ENCODE data around the gene SLC7A5. TPM values are rescaled to one million over a fixed set of nuclear protein-coding genes. Genes with fewer than 3 reads are reported as not detected.
A peak's percentile ranks its signal among the peaks of the same experiment; 100 is the strongest.
"Not testable (repeated sequence)": the region's sequence is repeated elsewhere in the genome, so short reads cannot be mapped to it uniquely, and the experiment has no call there.

SLC7A5 gene
- total RNA-seq, 2 experiments from 2014 or later = 178 to 187 TPM

GRCh38 chr16:87882436-87883019, 13.2 kb upstream of the SLC7A5 start:
- Mint-ChIP-seq H3K27ac (no peak overlapping the region), H3K36me3 (ENCODE audit: low read depth) (peaks cover 5% of the 10 kb centered on the region), H3K4me1 (peaks cover 3% of the 10 kb centered on the region), H3K27me3 (peaks cover 24% of the 10 kb centered on the region), H3K4me3 (no peak overlapping the region), H3K9me3 (peaks cover 8% of the 10 kb centered on the region)
- ChIA-PET POLR2A (interaction anchor here (1.2 kb wide), 1 partner anchor 13 kb away, joined by 4 read pairs; no protein-coding TSS in a partner anchor), CTCF (no interaction called here)
- no peak for DNase-seq

DNA sequence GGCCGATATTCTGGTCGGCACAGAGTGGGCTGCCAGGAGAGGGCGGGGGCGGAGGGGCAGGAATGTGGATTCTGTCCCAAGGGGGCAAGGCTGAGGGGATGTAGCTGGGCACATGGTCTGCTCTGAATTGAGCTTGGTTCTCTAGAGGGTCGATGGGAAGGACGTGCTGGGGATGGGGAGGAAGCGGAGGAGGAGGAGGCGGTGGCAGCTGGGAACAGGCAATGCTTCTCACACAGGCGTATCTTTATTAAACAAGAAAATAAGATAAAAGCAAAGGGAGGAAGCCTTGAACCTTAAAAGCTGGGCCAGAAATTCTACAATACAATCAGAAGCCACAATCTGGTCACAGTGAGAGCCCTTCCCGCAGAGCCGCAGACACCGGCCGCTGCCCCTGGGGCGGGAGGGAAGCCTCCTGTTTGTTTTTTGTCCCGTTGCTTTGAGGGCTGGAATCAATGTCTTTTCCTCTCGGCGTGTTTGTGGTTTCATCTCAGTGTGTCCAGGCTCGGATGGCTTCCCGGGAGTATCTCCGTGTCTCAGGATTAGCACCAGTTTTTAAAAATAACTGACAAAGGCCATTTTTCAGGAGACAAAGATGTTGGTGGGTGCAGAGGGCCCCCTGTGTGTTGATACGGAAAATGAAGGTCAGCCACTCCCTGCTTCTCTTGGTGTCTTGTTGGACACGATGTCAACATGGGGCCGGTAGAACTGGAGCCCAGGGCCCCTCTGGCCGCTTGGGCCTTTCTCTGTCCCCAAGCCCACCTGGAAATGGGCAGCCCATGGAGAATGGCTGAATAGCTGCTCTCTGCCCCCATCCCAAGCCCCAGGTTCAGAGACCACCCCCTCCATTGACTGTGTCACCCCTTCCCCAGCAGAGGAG, 12.3 kb upstream of the SLC7A5 start:
- Mint-ChIP-seq H3K4me3 (no peak overlapping the region), H3K4me1 (peaks cover 7% of the 10 kb centered on the region), H3K27ac (no peak overlapping the region), H3K9me3 (peaks cover 8% of the 10 kb centered on the region), H3K36me3 (ENCODE audit: low read depth) (peaks cover 5% of the 10 kb centered on the region), H3K27me3 (peaks cover 24% of the 10 kb centered on the region)
- ChIA-PET CTCF (interaction anchor here (1.4 kb wide), 1 partner anchor 32 kb away, joined by 3 read pairs; no protein-coding TSS in a partner anchor), POLR2A (interaction anchor here (1.2 kb wide), 1 partner anchor 14 kb away, joined by 4 read pairs; no protein-coding TSS in a partner anchor)
- DNase-seq = no peak

DNA sequence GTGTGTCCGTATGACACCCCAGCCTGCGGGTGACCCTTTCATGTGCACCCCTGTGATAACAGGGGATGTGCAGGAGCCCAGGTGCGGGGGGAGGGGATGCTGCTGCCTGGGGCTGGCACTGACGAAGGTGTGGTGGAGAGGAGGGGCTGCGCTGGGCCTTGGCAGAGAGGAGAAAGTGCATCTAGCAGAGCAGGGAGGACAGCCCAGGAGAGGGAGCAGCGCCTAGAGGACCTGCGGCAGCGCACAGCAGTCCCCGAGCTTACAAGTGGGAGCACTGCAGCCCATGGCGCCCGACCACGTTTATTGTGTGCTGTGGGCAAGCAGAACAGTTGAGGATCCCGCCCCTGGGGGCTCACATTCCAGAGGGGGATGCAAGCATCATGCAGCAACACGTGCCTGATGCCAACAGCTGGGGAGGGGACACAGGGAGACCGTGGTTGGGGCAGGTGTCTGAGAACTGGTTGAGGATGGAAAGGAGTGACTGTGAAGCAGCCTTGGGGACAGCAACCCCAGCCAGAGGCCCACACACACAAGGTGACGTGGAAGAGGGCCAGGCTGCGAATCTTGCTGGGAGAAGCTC, 10.9 kb upstream of the SLC7A5 start:
- H3K27ac Mint-ChIP-seq = no peak overlapping the region
- H3K9me3 Mint-ChIP-seq = peaks cover 8% of the 10 kb centered on the region
- H3K4me1 Mint-ChIP-seq = peaks cover 19% of the 10 kb centered on the region
- H3K4me3 Mint-ChIP-seq = no peak overlapping the region
- ChIA-PET CTCF (interaction anchor here (0.8 kb wide), 1 partner anchor 9 kb away, joined by 4 read pairs; no protein-coding TSS in a partner anchor), POLR2A (no interaction called here)
- peaks cover 5% of the 10 kb centered on the region for H3K36me3 Mint-ChIP-seq (ENCODE audit: low read depth)
- no peak for DNase-seq
- peaks cover 22% of the 10 kb centered on the region for H3K27me3 Mint-ChIP-seq

GRCh38 chr16:87879411-87880013, 10.2 kb upstream of the SLC7A5 start:
- POLR2A ChIA-PET; DNase-seq; H3K27ac Mint-ChIP-seq; CTCF ChIA-PET; H3K36me3 Mint-ChIP-seq (ENCODE audit: low read depth); H3K4me3 Mint-ChIP-seq; H3K9me3 Mint-ChIP-seq: not testable (repeated sequence)
- Mint-ChIP-seq H3K27me3 (peaks cover 22% of the 10 kb centered on the region), H3K4me1 (peaks cover 25% of the 10 kb centered on the region)

- CTCF ChIA-PET = no interaction called here
- H3K27ac Mint-ChIP-seq = no peak overlapping the region
- POLR2A ChIA-PET = interaction anchor here (0.7 kb wide), 1 partner anchor 78 kb away, joined by 4 read pairs; no protein-coding TSS in a partner anchor
- H3K36me3 Mint-ChIP-seq (ENCODE audit: low read depth) = peaks cover 5% of the 10 kb centered on the region
- peaks cover 22% of the 10 kb centered on the region for H3K27me3 Mint-ChIP-seq
- no peak for DNase-seq
- no peak overlapping the region for H3K4me3 Mint-ChIP-seq
- peaks cover 8% of the 10 kb centered on the region for H3K9me3 Mint-ChIP-seq
- peaks cover 28% of the 10 kb centered on the region for H3K4me1 Mint-ChIP-seq
These were observed 9.4 kb upstream of the SLC7A5 start for GRCh38 chr16:87878704-87879103.

DNA sequence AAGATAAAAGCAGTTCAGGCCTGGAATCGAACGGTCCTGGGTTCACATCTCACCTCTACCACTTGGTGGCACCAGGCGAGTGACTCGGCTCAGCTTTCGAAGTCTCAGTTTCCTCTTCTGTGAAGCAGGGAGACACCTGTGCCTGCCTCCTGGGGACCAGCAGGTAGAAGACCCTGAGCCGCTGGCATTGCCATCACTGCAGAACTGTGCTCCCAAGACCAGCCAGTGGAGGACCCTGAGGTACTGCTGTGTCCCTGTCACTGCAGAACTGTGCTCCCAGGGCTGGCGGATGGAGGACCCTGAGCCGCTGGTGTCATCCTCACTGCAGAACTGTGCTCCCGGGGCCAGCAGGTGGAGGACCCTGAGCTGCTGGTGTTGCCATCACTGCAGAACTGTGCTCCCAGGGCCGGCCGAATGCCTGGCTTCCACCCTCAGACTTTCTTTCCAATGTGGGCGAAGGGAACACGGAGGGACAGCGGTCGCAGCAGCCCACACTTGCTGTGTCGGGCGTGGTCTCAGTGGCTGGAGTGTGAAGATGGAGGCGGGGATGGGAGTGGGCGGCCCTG, 8.7 kb upstream of the SLC7A5 start:
- DNase-seq = peak; percentile 57
- H3K36me3 Mint-ChIP-seq (ENCODE audit: low read depth) = peaks cover 5% of the 10 kb centered on the region
- peaks cover 22% of the 10 kb centered on the region for H3K27me3 Mint-ChIP-seq
- H3K4me3 Mint-ChIP-seq = no peak overlapping the region
- CTCF ChIA-PET = no interaction called here
- no peak overlapping the region for H3K27ac Mint-ChIP-seq
- peaks cover 8% of the 10 kb centered on the region for H3K9me3 Mint-ChIP-seq
- peaks cover 30% of the 10 kb centered on the region for H3K4me1 Mint-ChIP-seq
- POLR2A ChIA-PET = interaction anchor here (0.7 to 4.4 kb wide), 3 partner anchors 19 to 113 kb away, joined by 3 to 38 read pairs (median 4); partner anchors contain the start of gene KLHDC4

- H3K36me3 Mint-ChIP-seq (ENCODE audit: low read depth) = peaks cover 4% of the 10 kb centered on the region
- peaks cover 8% of the 10 kb centered on the region for H3K9me3 Mint-ChIP-seq
- peaks cover 6% of the 10 kb centered on the region for H3K27me3 Mint-ChIP-seq
- peak overlapping the region; percentile 86 for H3K27ac Mint-ChIP-seq
- H3K4me1 Mint-ChIP-seq = peaks cover 56% of the 10 kb centered on the region
- ChIA-PET POLR2A (interaction anchor here (0.7 to 4.4 kb wide), 13 partner anchors 9 to 109 kb away, joined by 3 to 38 read pairs (median 4); partner anchors contain the start of gene KLHDC4), CTCF (interaction anchor here (0.7 to 13.9 kb wide), 12 partner anchors 9 to 135 kb away, joined by 3 to 454 read pairs (median 8); partner anchors contain the start of genes BANP and KLHDC4)
- DNase-seq = peak; percentile 75
- peak overlapping the region; percentile 31 for H3K4me3 Mint-ChIP-seq
These were observed 5.5 kb upstream of the SLC7A5 start for GRCh38 chr16:87874639-87875427.

DNA sequence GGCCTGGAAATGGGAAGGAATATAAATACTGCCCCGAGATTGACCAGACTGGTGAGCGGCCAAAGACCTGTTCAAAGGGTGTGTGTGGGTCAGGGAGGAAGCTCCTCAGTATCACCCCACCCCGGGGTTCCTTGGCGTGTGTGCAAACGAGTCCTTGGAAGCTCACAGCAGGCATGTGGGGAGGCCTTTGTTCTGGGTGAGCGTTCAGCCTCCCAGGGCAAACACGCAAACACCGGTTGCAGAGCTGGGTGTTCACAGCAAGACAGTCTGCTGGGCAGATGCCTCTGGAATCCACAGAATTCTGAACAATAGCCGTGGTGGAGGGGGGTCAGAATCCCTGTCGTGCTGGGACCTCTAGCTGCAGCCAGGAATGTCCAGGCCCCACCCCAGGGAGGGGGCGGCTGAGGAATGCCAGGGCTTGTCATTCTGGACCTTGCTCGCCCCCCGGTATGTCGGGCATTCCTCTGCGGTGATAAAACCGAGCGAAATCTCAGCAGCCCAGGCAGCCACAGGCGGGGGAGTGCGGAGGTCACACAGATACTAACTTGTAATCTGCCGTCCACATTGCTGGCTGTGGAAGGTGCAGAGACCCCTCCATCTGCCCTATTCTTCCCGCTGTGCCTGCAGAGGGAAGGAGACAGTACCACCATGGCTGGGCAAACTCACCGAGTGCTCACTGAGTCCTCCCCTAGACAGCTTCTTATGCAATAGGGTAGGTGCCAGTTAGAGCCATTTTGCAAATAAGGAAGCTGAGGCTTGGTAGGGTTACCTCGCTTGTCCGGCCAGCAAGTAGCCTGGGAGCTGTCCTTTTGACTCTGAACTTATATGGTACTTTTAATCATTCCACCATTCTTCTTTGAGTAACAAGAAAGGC, 1.3 kb upstream of the SLC7A5 start:
- Mint-ChIP-seq H3K27ac (peak overlapping the region; percentile 70), H3K4me3 (peak overlapping the region; percentile 53), H3K36me3 (ENCODE audit: low read depth) (peaks cover 29% of the 10 kb centered on the region), H3K4me1 (peaks cover 62% of the 10 kb centered on the region)
- ChIA-PET CTCF (interaction anchor here (0.7 to 13.9 kb wide), 27 partner anchors 11 to 487 kb away, joined by 3 to 454 read pairs (median 4); partner anchors contain the start of genes FBXO31 and KLHDC4), POLR2A (interaction anchor here (0.9 to 9.1 kb wide), 8 partner anchors 17 to 98 kb away, joined by 3 to 241 read pairs (median 20); partner anchors contain the start of gene BANP)
- DNase-seq, H3K9me3 Mint-ChIP-seq, H3K27me3 Mint-ChIP-seq: not testable (repeated sequence)

DNA sequence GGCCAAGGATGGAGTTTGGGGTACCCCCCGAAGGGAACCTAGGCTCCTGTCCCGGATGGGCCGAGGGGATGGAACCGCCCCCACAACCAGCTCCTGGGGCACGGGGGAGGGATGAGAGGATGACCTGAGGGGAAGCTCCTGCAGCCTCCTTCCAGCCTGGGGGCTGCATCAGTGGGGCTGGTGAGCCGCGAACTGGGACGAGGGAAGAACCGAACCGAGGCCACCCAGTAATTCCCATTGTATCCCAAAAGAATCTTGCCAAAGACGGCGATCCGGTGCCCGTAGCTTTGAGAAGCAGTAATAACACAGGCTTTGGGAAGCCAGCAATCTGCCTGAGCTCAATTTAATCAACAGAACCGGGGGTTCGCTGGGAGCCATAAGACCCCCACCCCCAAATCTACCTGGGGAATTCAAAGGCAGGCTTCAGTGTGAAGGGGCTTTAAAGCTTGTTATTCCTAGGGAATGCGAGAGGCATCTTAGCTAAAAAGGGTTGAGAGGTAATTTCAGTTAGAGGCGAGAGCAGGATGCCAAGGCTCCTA, 641 bp upstream of the SLC7A5 start:
- peaks cover 33% of the 10 kb centered on the region for H3K36me3 Mint-ChIP-seq (ENCODE audit: low read depth)
- not testable (repeated sequence) for H3K27me3 Mint-ChIP-seq, H3K9me3 Mint-ChIP-seq, DNase-seq
- ChIA-PET CTCF (interaction anchor here (1.2 to 13.9 kb wide), 6 partner anchors 19 to 102 kb away, joined by 3 to 454 read pairs (median 64); partner anchors contain the start of gene KLHDC4), POLR2A (interaction anchor here (0.7 to 9.1 kb wide), 9 partner anchors 9 to 104 kb away, joined by 3 to 241 read pairs (median 34); partner anchors contain the start of genes BANP and KLHDC4)
- H3K27ac Mint-ChIP-seq = peak overlapping the region; percentile 61
- H3K4me3 Mint-ChIP-seq = peak overlapping the region; percentile 53
- H3K4me1 Mint-ChIP-seq = peaks cover 61% of the 10 kb centered on the region

DNA sequence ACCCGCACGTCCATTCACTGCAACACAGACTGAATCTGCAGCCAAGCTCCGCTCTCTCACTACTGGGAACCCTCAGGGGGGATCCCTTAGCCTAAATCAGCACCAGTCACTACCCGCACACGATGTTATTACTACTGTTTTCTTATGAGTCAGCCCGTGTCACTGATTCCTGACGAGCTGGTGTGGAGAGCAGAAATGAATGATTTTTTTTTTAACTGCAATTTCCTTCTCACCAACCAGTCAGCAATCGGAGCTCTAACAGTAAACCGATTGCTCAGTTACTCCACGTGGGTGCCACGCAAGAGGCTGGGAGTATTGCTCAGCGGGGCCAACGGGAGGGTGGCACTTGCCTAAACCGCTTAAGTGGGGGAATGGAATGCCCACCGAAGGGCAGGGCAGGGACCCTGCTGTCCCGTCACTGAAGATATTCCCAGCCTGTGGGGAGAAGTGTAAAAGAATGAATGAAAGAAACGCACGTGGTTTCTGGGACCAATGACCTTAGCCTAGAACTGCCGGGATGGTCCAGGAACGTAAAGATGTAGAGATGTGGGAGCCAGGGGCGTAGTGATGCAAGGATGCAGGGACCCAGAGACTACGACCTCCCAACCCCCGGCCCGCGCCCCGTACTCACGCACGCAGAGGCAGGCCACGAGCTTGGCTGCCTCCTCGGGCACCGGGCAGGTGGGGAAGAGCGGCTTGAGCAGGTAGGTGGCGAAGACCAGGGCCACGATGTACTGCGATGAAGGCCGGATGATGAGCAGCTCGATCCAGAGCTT, 865 bp downstream of the SLC7A5 start:
- H3K9me3 Mint-ChIP-seq, H3K27me3 Mint-ChIP-seq: not testable (repeated sequence)
- H3K4me1 Mint-ChIP-seq = peaks cover 65% of the 10 kb centered on the region
- H3K4me3 Mint-ChIP-seq = peak overlapping the region; percentile 97
- CTCF ChIA-PET = interaction anchor here (1.0 to 13.9 kb wide), 6 partner anchors 18 to 101 kb away, joined by 3 to 454 read pairs (median 64); partner anchors contain the start of gene KLHDC4
- DNase-seq = peak; percentile 80
- peak overlapping the region; percentile 98 for H3K27ac Mint-ChIP-seq
- H3K36me3 Mint-ChIP-seq (ENCODE audit: low read depth) = peaks cover 44% of the 10 kb centered on the region
- POLR2A ChIA-PET = interaction anchor here (0.8 to 9.1 kb wide), 11 partner anchors 8 to 485 kb away, joined by 3 to 241 read pairs (median 6); partner anchors contain the start of genes BANP, FBXO31 and KLHDC4

All from activated CD4-positive, alpha-beta memory T cell treated with anti-CD3 and anti-CD28 coated beads, Interleukin-2, amount 10 ng/mL, durations not matched to agents 7 days and 5 days (primary cell).